GM23338 (cell line): ENCODE results near the gene WDR93. TPM values are rescaled to one million over a fixed set of nuclear protein-coding genes. Genes with fewer than 3 reads are reported as not detected.
A peak's percentile ranks its signal among the peaks of the same experiment; 100 is the strongest.

Experiments used
- ATAC-seq: fragments of 200-7000 bp; cut with Tn5 transposase; 3 replicates; pipeline ENCODE4 v1.9.1; 2020
- DNase-seq: peaks from one replicate; pipeline ENCODE4 v3.0.0-alpha.2; 2015; ENCODE audit warnings: low spot score
- H2AFZ ChIP-seq: fragments of 200-600 bp; sonication (generic); 2 replicates; pipeline ENCODE4 v1.8.0; 2016; ENCODE audit warnings: antibody characterized with exemption, mild to moderate bottlenecking, moderate library complexity
- H3F3A ChIP-seq: fragments of 200-600 bp; sonication (generic); replicated peaks from 2 replicates; pipeline ENCODE4 v1.8.0; 2017; ENCODE audit warnings: antibody characterized with exemption, mixed run types, low read depth
- H3K27ac ChIP-seq: fragments of 200-600 bp; sonication (generic); 2 replicates; pipeline ENCODE4 v1.6.1; 2016; ENCODE audit warnings: low read depth
- H3K27me3 ChIP-seq: fragments of 200-600 bp; sonication (generic); 2 replicates; pipeline ENCODE4 v1.8.0; 2016; ENCODE audit warnings: mild to moderate bottlenecking, mixed run types, moderate library complexity; ENCODE audit not compliant: insufficient read depth
- H3K36me3 ChIP-seq: fragments of 200-600 bp; sonication (generic); 2 replicates; pipeline ENCODE4 v1.8.0; 2016; ENCODE audit warnings: mild to moderate bottlenecking; ENCODE audit not compliant: insufficient read depth
- H3K4me1 ChIP-seq: fragments of 200-600 bp; sonication (generic); 2 replicates; pipeline ENCODE4 v1.8.0; 2016; ENCODE audit warnings: mild to moderate bottlenecking, moderate library complexity; ENCODE audit not compliant: insufficient read depth
- H3K4me2 ChIP-seq: fragments of 200-600 bp; sonication (generic); 2 replicates; pipeline ENCODE4 v1.7.1; 2017; ENCODE audit warnings: mixed run types
- H3K4me3 ChIP-seq: fragments of 200-600 bp; sonication (generic); 2 replicates; pipeline ENCODE4 v1.6.1; 2016; ENCODE audit warnings: mixed run types
- H3K79me2 ChIP-seq: fragments of 200-600 bp; sonication (generic); replicated peaks from 2 replicates; pipeline ENCODE4 v1.8.0; 2017; ENCODE audit warnings: mild to moderate bottlenecking; ENCODE audit not compliant: insufficient read depth
- H3K9me2 ChIP-seq: fragments of 200-600 bp; sonication (generic); 2 replicates; pipeline ENCODE4 v1.8.0; 2017; ENCODE audit not compliant: insufficient read depth
- H4K20me1 ChIP-seq: fragments of 200-600 bp; sonication (generic); replicated peaks from 2 replicates; pipeline ENCODE4 v1.8.0; 2017; ENCODE audit warnings: mild to moderate bottlenecking; ENCODE audit not compliant: insufficient read depth
- H3K27ac Mint-ChIP-seq: 2 replicates; pipeline ENCODE4 v1.8.0; 2020; ENCODE audit warnings: inconsistent platforms, mild to moderate bottlenecking, moderate library complexity, mixed read lengths
- H3K27me3 Mint-ChIP-seq: 3 replicates; pipeline ENCODE4 v1.8.0; 2022; ENCODE audit warnings: low read depth, mild to moderate bottlenecking, moderate library complexity, mixed read lengths, inconsistent platforms; ENCODE audit not compliant: insufficient read depth, poor library complexity
- H3K36me3 Mint-ChIP-seq: 3 replicates; pipeline ENCODE4 v1.8.0; 2021; ENCODE audit warnings: low read depth, mild to moderate bottlenecking, inconsistent platforms, moderate library complexity, mixed read lengths
- H3K4me1 Mint-ChIP-seq: 3 replicates; pipeline ENCODE4 v1.8.0; 2020; ENCODE audit warnings: mild to moderate bottlenecking, inconsistent platforms, mixed read lengths
- H3K4me3 Mint-ChIP-seq: 3 replicates; pipeline ENCODE4 v1.8.0; 2021; ENCODE audit warnings: moderate library complexity, mild to moderate bottlenecking, inconsistent platforms, mixed read lengths
- H3K9me3 Mint-ChIP-seq: 3 replicates; pipeline ENCODE4 v1.8.0; 2020; ENCODE audit warnings: moderate library complexity, mild to moderate bottlenecking, inconsistent platforms, mixed read lengths
- CREB1 ChIP-seq: fragments of 250-450 bp; sonication (Bioruptor Pico); IDR thresholded peaks from 2 replicates; pipeline ENCODE4 v1.5.0; 2020; ENCODE audit warnings: low read depth, mild to moderate bottlenecking, moderate library complexity
- CTCF ChIP-seq, 2 experiments: fragments of 200-600 bp in 1 of 2; sonication (generic) in 1 of 2; conservative IDR thresholded peaks; 2 replicates each; pipeline versions ENCODE4 v1.5.1 to v1.6.1; 2016 to 2017; ENCODE audit warnings: antibody characterized with exemption in 2 of 2, low read depth in 2 of 2, mild to moderate bottlenecking in 2 of 2, moderate library complexity in 1 of 2
- EZH2 ChIP-seq: fragments of 200-600 bp; sonication (generic); IDR thresholded peaks from one replicate; pipeline ENCODE4 v1.8.0; 2017; ENCODE audit warnings: antibody characterized with exemption, mild to moderate bottlenecking, low read depth; ENCODE audit not compliant: unreplicated experiment
- EZH2phosphoT487 ChIP-seq: fragments of 200-600 bp; sonication (generic); IDR thresholded peaks from one replicate; pipeline ENCODE4 v1.8.1; 2018; ENCODE audit warnings: antibody characterized with exemption; ENCODE audit not compliant: unreplicated experiment
- JUNB ChIP-seq: IDR thresholded peaks from one replicate; pipeline ENCODE4 v1.6.1; 2016; ENCODE audit warnings: antibody characterized with exemption; ENCODE audit not compliant: unreplicated experiment
- POLR2AphosphoS5 ChIP-seq: IDR thresholded peaks from 2 replicates; pipeline ENCODE4 v1.6.1; 2016; ENCODE audit warnings: antibody characterized with exemption, low read depth
- REST ChIP-seq: IDR thresholded peaks from one replicate; pipeline ENCODE4 v1.6.1; 2018; ENCODE audit warnings: antibody characterized with exemption; ENCODE audit not compliant: unreplicated experiment
- STAT1 ChIP-seq: IDR thresholded peaks from one replicate; pipeline ENCODE4 v1.6.1; 2016; ENCODE audit warnings: antibody characterized with exemption; ENCODE audit not compliant: unreplicated experiment
- ZNF114 ChIP-seq: fragments of 250-450 bp; sonication (Bioruptor Pico); IDR thresholded peaks from 2 replicates; pipeline ENCODE4 v1.5.0; 2020; ENCODE audit warnings: mild to moderate bottlenecking, moderate library complexity
- polyA plus RNA-seq: library from polyadenylated mRNA; unstranded; fragments of >200 nt; fragmentation: Nextera tagmentation; extraction: Ambion mirVana; gene quantifications from 2 replicates; pipeline ENCODE4 v1.2.1, GENCODE V29; 2016
- total RNA-seq: library from RNA; depleted of rRNA; stranded (reverse); fragments of >200 nt; shearing (Covaris generic); gene quantifications from 2 replicates; pipeline ENCODE4 v1.2.3, GENCODE V29; 2014

WDR93 gene
- total and polyA plus RNA-seq, 2 experiments from 2014 or later: 0.14 TPM; not detected in 1

- DNase-seq (peak; percentile 97), ATAC-seq (peak; percentile 87)
- H3K9me3 Mint-ChIP-seq: no peaks in the 10 kb centered on the region
- no peak within 1 kb of the TSS for H3K27ac ChIP-seq
- H3K4me3 ChIP-seq: peak within 1 kb of the TSS; percentile 69
- H3F3A ChIP-seq: peaks cover 12% of the 10 kb centered on the region; the same call in 1 of the 2 replicates
- no peak within 1 kb of the TSS for H3K27ac Mint-ChIP-seq
- peaks cover 17% of the 10 kb centered on the region for H3K27me3 Mint-ChIP-seq
- peaks cover 10% of the 10 kb centered on the region; the same call in 1 of the 2 replicates for H4K20me1 ChIP-seq
- H3K4me3 Mint-ChIP-seq: peak within 1 kb of the TSS; percentile 63
- H3K36me3 ChIP-seq: no peaks in the 10 kb centered on the region; the same call in 1 of the 2 replicates
- H3K79me2 ChIP-seq: no peaks in the 10 kb centered on the region
- H3K27me3 ChIP-seq: peaks cover 79% of the 10 kb centered on the region
- no peaks in the 10 kb centered on the region for H3K36me3 Mint-ChIP-seq
- H3K4me1 Mint-ChIP-seq: peaks cover 21% of the 10 kb centered on the region
- peak within 1 kb of the TSS; percentile 91 for H3K4me2 ChIP-seq
- H3K4me1 ChIP-seq: peaks cover 31% of the 10 kb centered on the region
- no peak for TF ChIP-seq STAT1
- peak; percentile 45 for TF ChIP-seq EZH2
- peak; percentile 42 to 63 for TF ChIP-seq CTCF (conservative IDR thresholded peaks at IDR 0.05; ENCODE audit: low read depth in 2 of 2)
- TF ChIP-seq POLR2AphosphoS5: peak; percentile 46; the same call in 1 of the 2 replicates
- TF ChIP-seq CREB1 (CRISPR knock-in tag): peak; percentile 64
- no peak for TF ChIP-seq EZH2phosphoT487
- peak within 1 kb of the TSS; percentile 94 for H2AFZ ChIP-seq
- no peaks in the 10 kb centered on the region for H3K9me2 ChIP-seq
These were observed 60.2 kb downstream of the WDR93 start, which contains the start of gene MESP1 for GRCh38 chr15:89750560-89751542. Gene MESP1, minus strand, starts transcription at chr15:89751249. Its CDS starts 18 bp downstream, at chr15:89751231.

DNA sequence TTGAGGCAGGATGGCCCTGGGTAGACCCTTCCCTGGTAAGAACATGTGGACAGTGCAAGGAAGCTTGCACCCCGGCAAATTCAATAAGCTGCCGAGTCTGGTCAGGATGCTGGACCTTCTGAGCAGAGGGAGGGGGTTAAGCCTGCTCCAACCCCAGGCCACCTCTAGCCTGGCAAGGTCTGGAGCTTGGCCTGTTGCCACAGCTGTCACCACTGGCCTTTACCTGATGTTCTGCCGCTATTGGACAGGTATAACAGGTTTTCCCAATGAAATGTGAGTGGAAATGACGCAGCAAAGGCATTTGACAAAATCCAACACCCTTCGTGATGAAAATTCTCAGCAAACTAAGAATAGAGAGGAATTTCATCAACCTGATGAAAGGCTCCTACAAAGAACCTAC is 61.1 kb downstream of the WDR93 start:
- Histone ChIP-seq H4K20me1 (peaks cover 10% of the 10 kb centered on the region; the same call in 1 of the 2 replicates), H3K79me2 (no peaks in the 10 kb centered on the region), H3K9me2 (no peaks in the 10 kb centered on the region), H2AFZ (peak overlapping the region; percentile 94; the same call in 1 of the 2 replicates), H3K4me2 (peak overlapping the region; percentile 91), H3K4me3 (peak overlapping the region; percentile 69), H3K36me3 (no peaks in the 10 kb centered on the region; the same call in 1 of the 2 replicates), H3K4me1 (peaks cover 31% of the 10 kb centered on the region), H3K27ac (no peak overlapping the region), H3F3A (peaks cover 12% of the 10 kb centered on the region; the same call in 1 of the 2 replicates), H3K27me3 (peaks cover 70% of the 10 kb centered on the region)
- Mint-ChIP-seq H3K9me3 (no peaks in the 10 kb centered on the region), H3K4me1 (peaks cover 21% of the 10 kb centered on the region), H3K36me3 (no peaks in the 10 kb centered on the region), H3K27ac (no peak overlapping the region), H3K4me3 (no peak overlapping the region; the same call in 2 of the 3 replicates), H3K27me3 (peaks cover 21% of the 10 kb centered on the region)
- TF ChIP-seq JUNB (no peak), REST (no peak), ZNF114 (no peak), EZH2 (peak; percentile 13)
- DNase-seq (no peak), ATAC-seq (no peak)
